ENCODE measurements around the gene NUAK1.

Gene NUAK1

GRCh38 chr12:106128585-106129328 is 10.0 kb downstream of the NUAK1 start:
- DNase-seq: peak; percentile 60

- DNase-seq: no peak
Measured at GRCh38 chr12:106127338-106128126, 11.2 kb downstream of the NUAK1 start.

GRCh38 chr12:106126441-106127337 is 12.1 kb downstream of the NUAK1 start:
- DNase-seq: no peak

GRCh38 chr12:106125351-106126095 is 13.2 kb downstream of the NUAK1 start:
- DNase-seq: no peak

GRCh38 chr12:106123551-106124081 is 15.1 kb downstream of the NUAK1 start:
- no peak for DNase-seq

GRCh38 chr12:106123110-106123509 is 15.6 kb downstream of the NUAK1 start:
- no peak for DNase-seq

- no peak for DNase-seq
Measured at GRCh38 chr12:106122004-106122403, 16.8 kb downstream of the NUAK1 start.

GRCh38 chr12:106120519-106121105 is 18.1 kb downstream of the NUAK1 start:
- no peak for DNase-seq

- DNase-seq: no peak
Measured at GRCh38 chr12:106119301-106119700, 19.5 kb downstream of the NUAK1 start.

GRCh38 chr12:106118381-106119130 is 20.2 kb downstream of the NUAK1 start:
- DNase-seq: no peak

- no peak for DNase-seq
Measured at GRCh38 chr12:106115440-106115839, 23.3 kb downstream of the NUAK1 start.

GRCh38 chr12:106114447-106115068 is 24.2 kb downstream of the NUAK1 start:
- DNase-seq: no peak

- no peak for DNase-seq
Measured at GRCh38 chr12:106113824-106114446, 24.8 kb downstream of the NUAK1 start.

- DNase-seq: no peak
Measured at GRCh38 chr12:106113446-106113823, 25.3 kb downstream of the NUAK1 start.

GRCh38 chr12:106113042-106113441 is 25.7 kb downstream of the NUAK1 start:
- DNase-seq: no peak

- DNase-seq: no peak
Measured at GRCh38 chr12:106112145-106112821, 26.5 kb downstream of the NUAK1 start.

- no peak for DNase-seq
Measured at GRCh38 chr12:106110626-106111300, 28.0 kb downstream of the NUAK1 start.

GRCh38 chr12:106109168-106109910 is 29.4 kb downstream of the NUAK1 start:
- DNase-seq: no peak

Measured in NCI-H510A (cell line).